HepG2 (cell line): ENCODE measurements around the gene FOXK2. TPM values are rescaled to one million over a fixed set of nuclear protein-coding genes. Genes with fewer than 3 reads are reported as not detected.
A peak's percentile ranks its signal among the peaks of the same experiment; 100 is the strongest.

ENCODE experiments used
- FOXJ3 ChIP-seq: sonication (generic); formaldehyde crosslinking; IDR thresholded peaks from 2 replicates; pipeline ENCODE4 v1.4.0; 2020; ENCODE audit warnings: missing genetic modification reagents, mild to moderate bottlenecking, borderline replicate concordance
- GTF3A ChIP-seq: sonication (generic); formaldehyde crosslinking; conservative IDR thresholded peaks from 2 replicates; pipeline ENCODE4 v1.4.0; 2020; ENCODE audit warnings: mild to moderate bottlenecking, missing genetic modification reagents
- MXI1 ChIP-seq: IDR thresholded peaks from 3 replicates; pipeline ENCODE4 v1.6.1; 2012; ENCODE audit warnings: low read depth, low read length, inconsistent platforms, borderline replicate concordance
- SKI ChIP-seq: fragments of 450-650 bp; IDR thresholded peaks from one replicate; pipeline ENCODE4 v1.6.1; 2018; ENCODE audit warnings: mild to moderate bottlenecking; ENCODE audit not compliant: partially characterized antibody
- ZNF235 ChIP-seq: sonication (generic); formaldehyde crosslinking; IDR thresholded peaks from 2 replicates; pipeline ENCODE4 v1.8.1; 2023; ENCODE audit warnings: mild to moderate bottlenecking, missing genetic modification reagents, borderline replicate concordance
- ZNF44 ChIP-seq: sonication (generic); formaldehyde crosslinking; IDR thresholded peaks from 2 replicates; pipeline ENCODE4 v1.5.1; 2020; ENCODE audit warnings: mild to moderate bottlenecking, missing genetic modification reagents
- ZNF446 ChIP-seq: sonication (generic); formaldehyde crosslinking; IDR thresholded peaks from 2 replicates; pipeline ENCODE4 v1.5.0; 2020; ENCODE audit warnings: mild to moderate bottlenecking, missing genetic modification reagents
- ZNF546 ChIP-seq: sonication (generic); formaldehyde crosslinking; conservative IDR thresholded peaks from 2 replicates; pipeline ENCODE4 v1.8.1; 2023; ENCODE audit warnings: mild to moderate bottlenecking, missing genetic modification reagents
- polyA plus RNA-seq, 8 experiments: library from polyadenylated mRNA; depleted of rRNA in 3 of 8; stranded (reverse) in 7 of 8; unstranded in 1 of 8; fragments of >200 nt; fragmentation: Illumina TruSeq in 4 of 8; extraction: Trizol in 4 of 8; gene quantifications; 2 replicates each; pipeline versions ENCODE4 v1.2.1 to v1.2.3, GENCODE V29; 2011 to 2016; ENCODE audit warnings: low read depth in 4 of 8, missing spikeins in 1 of 8, mixed read lengths in 1 of 8; ENCODE audit not compliant: insufficient read depth in 1 of 8
- total RNA-seq, 5 experiments: library from RNA; depleted of rRNA; stranded (reverse); fragments of >200 nt; fragmentation: Illumina TruSeq; extraction: Trizol; gene quantifications; 2 replicates each; pipeline ENCODE4 v1.2.3, GENCODE V29; 2016; ENCODE audit warnings: low read depth in 1 of 5
- TF ChIP-seq, protein P1 (sequence below): IDR thresholded peaks from 2 replicates; pipeline ENCODE4 v1.6.1; 2012; ENCODE audit warnings: inconsistent platforms
- TF ChIP-seq, protein P2 (sequence below): sonication (generic); formaldehyde crosslinking; IDR thresholded peaks from 2 replicates; pipeline ENCODE4 v1.4.0; 2020; ENCODE audit warnings: missing genetic modification reagents
- TF ChIP-seq, protein P3 (sequence below): sonication (generic); formaldehyde crosslinking; IDR thresholded peaks from 2 replicates; pipeline ENCODE4 v1.5.0; 2020; ENCODE audit warnings: mild to moderate bottlenecking, missing genetic modification reagents
- TF ChIP-seq, protein P4 (sequence below): sonication (generic); formaldehyde crosslinking; IDR thresholded peaks from 2 replicates; pipeline ENCODE4 v1.8.1; 2022; ENCODE audit warnings: mild to moderate bottlenecking, missing genetic modification reagents

Gene FOXK2
- total and polyA plus RNA-seq, 2 of the 13 experiments (the other 11 are each of a cell fraction or from before 2014, with no cell fraction given): 67.1 to 67.2 TPM

DNA sequence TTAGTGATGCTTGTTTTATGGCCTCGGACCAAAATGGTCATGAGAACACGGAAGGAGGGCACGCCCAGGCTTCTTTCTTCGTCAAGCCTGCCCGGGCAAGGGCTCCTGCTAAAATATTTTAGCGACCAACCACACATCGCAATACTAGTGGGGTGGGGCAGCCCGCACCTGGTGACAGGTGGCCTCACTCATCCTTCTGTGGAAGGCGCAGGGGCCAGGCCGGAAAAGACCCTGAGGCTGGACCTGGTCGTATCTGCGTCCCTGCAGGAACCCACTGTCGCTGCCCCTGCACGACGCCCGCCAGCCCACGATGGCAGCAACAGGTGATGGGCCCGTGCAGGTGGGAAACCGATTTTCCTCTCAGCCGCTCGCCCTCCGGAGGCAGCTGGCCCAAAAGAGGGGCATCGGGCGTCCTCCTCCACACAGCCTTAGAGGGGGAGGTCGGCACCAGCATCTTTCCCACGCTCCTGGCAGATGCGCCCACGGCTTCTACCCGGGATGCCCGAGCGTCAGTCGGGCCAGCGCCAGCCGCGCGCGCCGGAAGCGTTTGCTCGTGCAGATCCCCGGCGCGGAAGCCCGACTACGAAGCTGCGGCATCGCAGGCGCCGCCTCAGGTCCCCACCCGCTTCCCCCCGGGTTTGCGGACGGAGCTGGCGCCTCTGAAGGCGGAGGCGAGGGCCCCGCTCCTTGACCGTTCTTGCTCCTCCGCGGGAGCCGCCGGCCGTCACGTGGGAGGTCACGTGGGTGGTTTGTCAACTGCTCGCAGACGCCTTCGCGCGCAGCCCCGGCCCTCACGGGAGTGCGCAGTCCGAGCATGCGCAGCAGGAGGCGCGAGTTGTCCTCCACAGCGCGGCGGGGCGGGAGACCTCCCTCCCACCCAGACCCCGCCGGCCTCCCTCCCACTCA, 22.8 kb upstream of the FOXK2 start (continued):
- TF ChIP-seq ZNF446 (CRISPR knock-in tag): 0 out of 2 replicates have a peak, but pooled peaks have one; percentile 37
- TF ChIP-seq ZNF546 (CRISPR knock-in tag): no peak
- TF ChIP-seq, protein P1, sequence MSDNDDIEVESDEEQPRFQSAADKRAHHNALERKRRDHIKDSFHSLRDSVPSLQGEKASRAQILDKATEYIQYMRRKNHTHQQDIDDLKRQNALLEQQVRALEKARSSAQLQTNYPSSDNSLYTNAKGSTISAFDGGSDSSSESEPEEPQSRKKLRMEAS: peak; percentile 13; the same call in 1 of the 2 replicates
- TF ChIP-seq, protein P2, sequence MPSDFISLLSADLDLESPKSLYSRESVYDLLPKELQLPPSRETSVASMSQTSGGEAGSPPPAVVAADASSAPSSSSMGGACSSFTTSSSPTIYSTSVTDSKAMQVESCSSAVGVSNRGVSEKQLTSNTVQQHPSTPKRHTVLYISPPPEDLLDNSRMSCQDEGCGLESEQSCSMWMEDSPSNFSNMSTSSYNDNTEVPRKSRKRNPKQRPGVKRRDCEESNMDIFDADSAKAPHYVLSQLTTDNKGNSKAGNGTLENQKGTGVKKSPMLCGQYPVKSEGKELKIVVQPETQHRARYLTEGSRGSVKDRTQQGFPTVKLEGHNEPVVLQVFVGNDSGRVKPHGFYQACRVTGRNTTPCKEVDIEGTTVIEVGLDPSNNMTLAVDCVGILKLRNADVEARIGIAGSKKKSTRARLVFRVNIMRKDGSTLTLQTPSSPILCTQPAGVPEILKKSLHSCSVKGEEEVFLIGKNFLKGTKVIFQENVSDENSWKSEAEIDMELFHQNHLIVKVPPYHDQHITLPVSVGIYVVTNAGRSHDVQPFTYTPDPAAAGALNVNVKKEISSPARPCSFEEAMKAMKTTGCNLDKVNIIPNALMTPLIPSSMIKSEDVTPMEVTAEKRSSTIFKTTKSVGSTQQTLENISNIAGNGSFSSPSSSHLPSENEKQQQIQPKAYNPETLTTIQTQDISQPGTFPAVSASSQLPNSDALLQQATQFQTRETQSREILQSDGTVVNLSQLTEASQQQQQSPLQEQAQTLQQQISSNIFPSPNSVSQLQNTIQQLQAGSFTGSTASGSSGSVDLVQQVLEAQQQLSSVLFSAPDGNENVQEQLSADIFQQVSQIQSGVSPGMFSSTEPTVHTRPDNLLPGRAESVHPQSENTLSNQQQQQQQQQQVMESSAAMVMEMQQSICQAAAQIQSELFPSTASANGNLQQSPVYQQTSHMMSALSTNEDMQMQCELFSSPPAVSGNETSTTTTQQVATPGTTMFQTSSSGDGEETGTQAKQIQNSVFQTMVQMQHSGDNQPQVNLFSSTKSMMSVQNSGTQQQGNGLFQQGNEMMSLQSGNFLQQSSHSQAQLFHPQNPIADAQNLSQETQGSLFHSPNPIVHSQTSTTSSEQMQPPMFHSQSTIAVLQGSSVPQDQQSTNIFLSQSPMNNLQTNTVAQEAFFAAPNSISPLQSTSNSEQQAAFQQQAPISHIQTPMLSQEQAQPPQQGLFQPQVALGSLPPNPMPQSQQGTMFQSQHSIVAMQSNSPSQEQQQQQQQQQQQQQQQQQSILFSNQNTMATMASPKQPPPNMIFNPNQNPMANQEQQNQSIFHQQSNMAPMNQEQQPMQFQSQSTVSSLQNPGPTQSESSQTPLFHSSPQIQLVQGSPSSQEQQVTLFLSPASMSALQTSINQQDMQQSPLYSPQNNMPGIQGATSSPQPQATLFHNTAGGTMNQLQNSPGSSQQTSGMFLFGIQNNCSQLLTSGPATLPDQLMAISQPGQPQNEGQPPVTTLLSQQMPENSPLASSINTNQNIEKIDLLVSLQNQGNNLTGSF (CRISPR knock-in tag): no peak
- TF ChIP-seq GTF3A (CRISPR knock-in tag): no peak
- TF ChIP-seq, protein P3, sequence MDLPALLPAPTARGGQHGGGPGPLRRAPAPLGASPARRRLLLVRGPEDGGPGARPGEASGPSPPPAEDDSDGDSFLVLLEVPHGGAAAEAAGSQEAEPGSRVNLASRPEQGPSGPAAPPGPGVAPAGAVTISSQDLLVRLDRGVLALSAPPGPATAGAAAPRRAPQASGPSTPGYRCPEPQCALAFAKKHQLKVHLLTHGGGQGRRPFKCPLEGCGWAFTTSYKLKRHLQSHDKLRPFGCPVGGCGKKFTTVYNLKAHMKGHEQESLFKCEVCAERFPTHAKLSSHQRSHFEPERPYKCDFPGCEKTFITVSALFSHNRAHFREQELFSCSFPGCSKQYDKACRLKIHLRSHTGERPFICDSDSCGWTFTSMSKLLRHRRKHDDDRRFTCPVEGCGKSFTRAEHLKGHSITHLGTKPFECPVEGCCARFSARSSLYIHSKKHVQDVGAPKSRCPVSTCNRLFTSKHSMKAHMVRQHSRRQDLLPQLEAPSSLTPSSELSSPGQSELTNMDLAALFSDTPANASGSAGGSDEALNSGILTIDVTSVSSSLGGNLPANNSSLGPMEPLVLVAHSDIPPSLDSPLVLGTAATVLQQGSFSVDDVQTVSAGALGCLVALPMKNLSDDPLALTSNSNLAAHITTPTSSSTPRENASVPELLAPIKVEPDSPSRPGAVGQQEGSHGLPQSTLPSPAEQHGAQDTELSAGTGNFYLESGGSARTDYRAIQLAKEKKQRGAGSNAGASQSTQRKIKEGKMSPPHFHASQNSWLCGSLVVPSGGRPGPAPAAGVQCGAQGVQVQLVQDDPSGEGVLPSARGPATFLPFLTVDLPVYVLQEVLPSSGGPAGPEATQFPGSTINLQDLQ (CRISPR knock-in tag): no peak
- no peak for TF ChIP-seq ZNF235
- TF ChIP-seq SKI: no peak
- no peak for TF ChIP-seq FOXJ3 (CRISPR knock-in tag)
- TF ChIP-seq, protein P4, sequence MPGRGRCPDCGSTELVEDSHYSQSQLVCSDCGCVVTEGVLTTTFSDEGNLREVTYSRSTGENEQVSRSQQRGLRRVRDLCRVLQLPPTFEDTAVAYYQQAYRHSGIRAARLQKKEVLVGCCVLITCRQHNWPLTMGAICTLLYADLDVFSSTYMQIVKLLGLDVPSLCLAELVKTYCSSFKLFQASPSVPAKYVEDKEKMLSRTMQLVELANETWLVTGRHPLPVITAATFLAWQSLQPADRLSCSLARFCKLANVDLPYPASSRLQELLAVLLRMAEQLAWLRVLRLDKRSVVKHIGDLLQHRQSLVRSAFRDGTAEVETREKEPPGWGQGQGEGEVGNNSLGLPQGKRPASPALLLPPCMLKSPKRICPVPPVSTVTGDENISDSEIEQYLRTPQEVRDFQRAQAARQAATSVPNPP (CRISPR knock-in tag): no peak
- TF ChIP-seq ZNF44 (CRISPR knock-in tag): 0 out of 2 replicates have a peak, but pooled peaks have one; percentile 15
- TF ChIP-seq MXI1: no peak
